Suppressor macrophage (primary cell): ENCODE measurements around the gene LSM3.
"Not testable (repeated sequence)": the region's sequence is repeated elsewhere in the genome, so short reads cannot be mapped to it uniquely, and the experiment has no call there.

Experiments
- DNase-seq, 4 experiments: peaks; one replicate each; pipeline ENCODE4 v3.0.0-alpha.2; 2020 to 2022

The LSM3 gene

DNA sequence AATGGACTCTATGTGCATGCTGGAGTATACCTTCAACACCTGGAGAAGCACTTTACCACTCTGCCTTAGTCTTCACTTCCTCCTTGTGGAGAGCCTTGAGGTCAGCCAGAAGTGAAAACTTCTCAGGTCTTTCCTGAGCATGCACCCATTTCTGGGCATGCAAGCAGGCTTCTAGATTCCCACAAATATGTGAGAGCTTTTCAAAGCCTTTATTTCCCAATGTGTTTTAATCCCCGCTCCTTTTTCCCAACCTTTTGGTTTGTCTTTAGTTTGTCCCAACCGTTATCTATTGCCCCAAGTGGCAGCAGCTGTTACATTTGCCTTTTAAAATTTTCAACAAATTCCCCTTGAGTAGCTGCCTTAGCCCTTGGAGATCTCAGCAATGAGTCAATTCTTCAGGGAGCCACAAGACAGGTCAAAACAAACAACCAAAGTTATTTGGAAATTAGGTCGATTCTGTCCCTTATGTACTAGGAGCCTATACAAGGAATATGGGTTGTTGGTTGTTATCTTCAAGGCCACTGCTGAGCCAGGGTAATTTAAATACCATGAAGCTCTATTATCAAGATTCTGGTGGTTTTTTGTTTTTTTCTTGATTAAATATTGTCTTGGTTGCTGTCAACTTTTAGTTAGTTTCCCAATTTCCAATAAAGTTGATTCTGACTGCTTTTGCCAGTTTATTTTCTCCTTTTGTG is 44.4 kb downstream of the LSM3 start:
- no peak for DNase-seq

DNA sequence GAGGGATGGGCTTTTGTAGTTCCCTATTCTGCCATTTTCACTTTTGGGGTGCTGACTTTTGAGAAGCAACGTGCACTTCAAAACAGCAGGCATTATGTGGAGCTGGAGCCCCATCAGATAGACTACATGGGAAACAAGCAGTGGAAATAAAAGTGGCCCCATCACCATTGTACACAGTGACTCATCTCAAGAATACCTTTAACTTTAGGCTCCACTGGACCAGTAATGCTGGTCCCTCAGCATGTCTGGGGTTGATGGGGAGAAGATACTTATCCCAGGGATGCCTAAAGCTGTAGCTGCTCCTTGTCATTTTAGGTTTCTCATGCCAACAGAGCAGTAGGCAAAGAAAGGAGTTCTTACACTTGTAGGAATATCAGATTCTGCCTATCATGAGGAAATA is 45.0 kb downstream of the LSM3 start:
- DNase-seq: no peak

DNA sequence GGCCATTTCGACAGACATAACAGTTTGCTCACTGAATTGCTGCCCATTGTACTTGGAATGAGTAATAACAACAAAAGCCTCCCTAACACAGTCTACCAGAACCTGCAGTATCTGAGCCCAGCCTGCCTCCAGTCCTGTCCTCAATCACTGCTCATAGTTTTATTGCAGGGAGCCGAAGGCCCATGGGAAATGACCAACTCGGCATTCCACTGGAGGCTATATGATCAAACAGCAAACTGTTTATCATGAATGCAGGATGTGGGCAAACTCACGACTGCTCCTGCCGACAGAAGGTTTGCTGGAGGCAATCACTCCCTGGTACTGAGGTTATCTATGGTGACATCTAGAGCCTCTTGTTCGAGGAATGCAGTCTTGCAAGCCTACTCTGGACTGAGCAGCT is 46.3 kb downstream of the LSM3 start:
- DNase-seq: no peak

DNA sequence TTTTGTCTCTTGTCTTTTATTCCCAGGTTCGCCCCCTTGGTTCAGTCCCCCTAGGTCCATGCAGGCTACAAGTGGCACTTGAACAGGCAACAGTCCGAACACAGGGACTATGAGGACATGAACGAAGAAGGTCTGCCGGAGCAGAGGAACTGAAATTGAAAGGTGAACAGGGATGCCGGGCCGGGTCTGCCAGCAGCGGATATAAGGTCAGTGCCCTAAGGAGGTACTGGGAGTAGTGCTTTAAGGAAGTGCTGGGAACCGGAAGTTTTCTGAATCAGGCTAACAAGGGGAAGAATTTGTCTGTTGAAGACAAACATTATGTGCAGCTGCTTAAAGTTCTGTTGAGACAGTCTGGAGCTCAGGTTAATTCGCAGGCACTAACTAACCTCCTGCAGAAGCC is 46.8 kb downstream of the LSM3 start:
- peak; percentile 39 to 66 (median 58) for DNase-seq

DNA sequence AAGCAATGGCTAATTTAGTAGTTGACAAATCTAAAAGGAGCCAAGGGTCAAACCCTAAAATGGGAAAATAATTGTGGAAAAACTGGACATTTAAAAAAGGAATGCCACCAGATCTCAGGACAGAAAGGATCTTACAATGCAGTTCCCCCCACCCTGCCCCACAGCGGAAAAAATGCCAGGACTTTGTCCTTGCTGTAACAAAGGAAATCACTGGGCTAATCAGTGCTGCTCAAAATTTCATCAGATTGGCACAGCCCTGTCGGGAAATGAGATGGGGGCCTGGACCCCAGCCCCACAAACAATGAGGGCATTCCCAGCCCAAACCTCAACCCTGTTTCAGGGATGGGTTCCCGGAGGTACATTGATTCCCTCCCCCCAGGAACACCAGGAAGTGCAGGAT is 47.7 kb downstream of the LSM3 start:
- DNase-seq: not testable (repeated sequence)

DNA sequence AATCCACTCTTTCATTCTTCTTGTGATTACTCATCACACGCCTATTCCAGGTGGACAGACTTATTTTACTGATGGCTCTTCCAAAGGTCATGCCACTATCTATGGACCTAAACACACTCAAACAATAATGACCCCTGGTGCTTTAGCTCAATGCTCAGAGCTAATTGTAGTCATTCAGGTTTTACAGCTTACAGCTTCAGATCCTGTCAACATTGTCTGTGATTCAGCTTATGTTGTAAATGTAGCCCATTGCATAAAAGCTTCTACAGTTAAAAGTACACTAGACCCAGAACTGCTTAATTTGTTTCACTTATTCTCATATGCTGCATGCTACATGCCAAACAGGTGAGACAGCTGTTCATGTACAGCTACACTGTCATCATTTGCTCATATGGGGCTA is 49.2 kb downstream of the LSM3 start:
- DNase-seq: no peak

DNA sequence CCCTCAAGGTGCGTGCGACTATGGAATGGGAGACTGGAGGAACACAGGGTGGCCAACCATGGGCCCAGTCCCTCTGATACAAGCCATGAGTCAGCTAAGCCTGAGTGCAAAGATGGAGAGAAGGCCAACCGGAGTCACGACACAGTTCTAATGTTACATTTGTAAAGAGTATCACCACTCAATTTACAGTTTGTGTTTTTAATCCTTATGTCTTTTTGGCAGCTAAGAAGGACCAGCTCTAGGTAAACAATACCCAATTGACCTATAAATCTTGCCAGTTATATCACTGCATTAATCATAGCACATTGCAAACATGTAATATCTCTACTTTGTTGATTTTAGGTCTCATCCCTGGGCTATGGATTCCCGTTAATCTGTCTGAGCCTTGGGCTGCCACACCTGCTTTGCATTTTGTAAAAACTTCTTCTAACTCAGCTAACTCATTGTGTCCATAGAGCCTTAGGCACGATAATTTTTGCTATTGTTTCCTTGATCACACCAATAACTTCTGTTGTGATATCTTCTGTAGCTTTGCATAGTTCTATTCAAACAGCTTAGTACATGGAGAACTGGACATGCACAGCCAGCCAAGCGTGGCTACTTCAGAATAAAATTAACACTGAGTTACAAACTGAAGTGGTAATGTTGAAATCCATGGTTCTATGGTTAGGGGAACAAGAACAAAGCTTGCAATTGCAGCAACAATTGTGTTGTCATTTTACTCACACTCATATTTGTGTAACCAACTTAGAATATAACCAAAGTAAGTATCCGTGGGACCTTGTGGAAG is 50.3 kb downstream of the LSM3 start:
- DNase-seq: peak in 1 of 4 experiments; percentile 12

DNA sequence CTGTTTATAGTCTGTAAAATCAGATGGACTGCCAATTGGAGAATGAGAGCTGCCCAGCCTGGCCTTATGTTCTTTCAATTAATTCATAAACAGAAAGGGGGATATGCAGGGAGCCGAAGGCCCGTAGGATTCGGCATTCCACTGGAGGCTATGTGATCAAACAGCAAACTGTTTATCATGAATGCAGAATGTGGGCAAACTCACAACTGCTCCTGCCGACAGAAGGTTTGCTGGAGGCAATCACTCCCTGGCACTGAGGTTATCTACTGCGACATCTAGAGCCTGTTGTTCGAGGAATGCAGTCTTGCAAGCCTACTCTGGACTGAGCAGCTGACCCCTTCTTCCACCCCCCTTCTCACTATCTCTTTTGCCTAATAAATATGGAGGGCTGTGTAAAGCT is 51.1 kb downstream of the LSM3 start:
- DNase-seq: not testable (repeated sequence)

DNA sequence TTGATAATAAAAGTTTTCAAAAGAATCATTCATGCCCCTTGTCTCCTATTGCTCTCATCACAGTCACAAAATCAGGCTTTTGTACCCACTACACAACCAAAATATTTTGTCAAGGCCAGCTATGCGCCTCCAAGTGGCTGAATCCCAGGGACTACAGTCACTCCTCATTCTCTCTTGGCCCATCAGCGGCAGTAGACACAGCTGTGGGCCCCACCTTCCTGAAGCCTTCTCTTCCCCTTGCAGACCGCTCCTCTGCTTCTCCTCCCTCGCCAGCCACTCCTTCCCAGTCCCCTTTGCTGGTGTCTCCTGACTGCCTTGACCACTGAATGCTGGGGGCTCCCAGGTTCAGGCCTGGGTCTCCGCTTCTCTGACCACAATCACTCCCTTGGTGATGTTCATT is 52.1 kb downstream of the LSM3 start:
- no peak for DNase-seq

DNA sequence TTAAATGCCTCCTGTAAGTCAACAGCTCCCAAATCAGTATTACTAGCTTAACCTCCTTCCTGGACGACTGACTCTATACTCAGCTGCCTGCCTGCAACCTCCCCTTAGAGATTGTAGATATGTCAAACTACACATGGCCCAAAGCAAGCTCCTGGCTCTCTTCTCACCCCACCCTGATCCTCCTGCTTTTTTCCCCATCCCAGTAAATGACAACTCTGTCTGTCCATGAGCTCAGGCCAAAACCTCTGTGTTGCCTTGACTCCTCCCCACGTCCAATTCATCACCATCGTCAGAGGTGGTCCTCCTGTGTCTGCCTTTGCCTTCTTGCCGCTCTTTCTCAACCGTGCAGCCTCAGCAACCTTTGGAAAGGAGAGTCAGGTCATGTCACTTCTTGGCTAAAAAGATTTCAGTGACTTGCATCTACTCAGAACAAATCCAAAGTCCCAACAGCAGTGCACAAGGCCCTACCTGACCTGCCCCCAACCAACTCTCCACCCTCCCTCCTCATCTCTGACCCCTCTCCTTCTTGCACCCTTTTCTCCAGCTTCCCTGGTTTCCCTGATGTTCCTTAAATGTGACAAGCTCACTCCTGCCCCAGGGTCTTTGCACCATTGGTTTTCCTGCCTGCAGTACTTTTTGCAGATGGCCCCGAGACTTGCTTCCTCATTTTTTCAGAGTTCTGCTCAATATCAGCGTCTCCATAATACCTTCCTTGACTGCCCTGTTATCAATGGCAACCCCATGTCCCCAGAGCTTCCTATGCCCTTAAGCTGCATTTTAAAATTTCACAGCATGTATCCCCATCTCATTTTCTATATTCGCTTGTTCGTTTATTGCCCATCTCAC is 52.8 kb downstream of the LSM3 start:
- DNase-seq: peak in 1 of 4 experiments; percentile 10

DNA sequence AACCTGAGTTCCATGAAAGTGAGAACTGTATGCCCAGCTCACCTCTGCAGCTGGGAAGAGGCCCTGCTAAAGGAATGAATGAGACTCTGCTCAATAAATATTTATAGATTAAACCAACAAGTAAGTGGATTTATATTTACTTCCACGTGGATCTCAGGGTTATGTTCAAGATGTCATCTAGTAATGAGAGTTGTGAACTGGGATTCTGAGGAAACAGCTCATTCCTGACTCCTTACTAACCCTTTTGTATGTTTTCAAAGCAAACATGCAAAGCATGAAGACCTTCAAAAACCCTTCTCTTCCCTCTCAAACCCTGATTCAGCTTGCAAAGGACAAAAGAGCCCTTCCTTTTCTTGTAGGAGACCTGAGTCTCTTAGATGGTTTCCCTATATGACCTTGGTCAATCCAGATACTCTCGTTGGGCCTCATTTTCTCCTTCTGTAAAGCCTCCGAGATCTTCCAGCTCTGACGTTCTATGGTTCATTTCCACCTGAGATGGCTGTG is 53.4 kb downstream of the LSM3 start:
- no peak for DNase-seq

DNA sequence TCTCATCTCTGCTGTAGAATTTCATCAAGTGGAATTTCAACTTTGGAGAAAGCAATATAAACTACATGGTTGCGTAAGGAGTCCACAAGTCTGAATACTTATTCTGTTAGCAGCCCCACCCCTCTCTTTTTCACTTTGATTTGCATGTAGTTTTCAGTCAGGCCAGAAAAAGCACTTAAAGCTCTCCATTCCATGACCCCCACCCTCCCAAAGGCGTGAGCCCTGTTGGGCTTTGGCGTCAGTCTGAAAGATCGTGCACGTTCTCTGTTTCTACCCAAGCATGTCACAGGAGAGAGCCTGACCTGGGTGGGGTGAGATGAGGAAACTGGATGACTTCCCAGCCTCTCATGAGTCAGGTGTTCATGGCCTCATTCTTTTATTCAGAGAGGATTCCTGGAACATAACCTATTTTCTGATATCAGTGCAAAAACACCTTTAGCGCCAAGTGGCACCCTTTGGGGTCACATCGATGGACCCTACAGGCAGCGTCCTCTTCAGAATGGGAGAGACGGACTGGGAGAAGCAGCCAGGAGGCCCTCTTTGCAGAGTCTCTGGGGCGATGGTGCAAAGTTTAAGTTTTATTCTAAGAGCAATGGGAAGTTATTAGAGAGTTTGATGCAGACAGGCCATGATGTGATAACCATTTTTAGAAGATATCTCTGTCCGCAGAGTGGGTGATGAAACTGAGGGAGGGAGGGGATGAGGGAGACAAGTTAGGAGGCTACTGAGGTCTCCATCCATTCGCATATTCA is 55.8 kb downstream of the LSM3 start:
- DNase-seq: no peak

DNA sequence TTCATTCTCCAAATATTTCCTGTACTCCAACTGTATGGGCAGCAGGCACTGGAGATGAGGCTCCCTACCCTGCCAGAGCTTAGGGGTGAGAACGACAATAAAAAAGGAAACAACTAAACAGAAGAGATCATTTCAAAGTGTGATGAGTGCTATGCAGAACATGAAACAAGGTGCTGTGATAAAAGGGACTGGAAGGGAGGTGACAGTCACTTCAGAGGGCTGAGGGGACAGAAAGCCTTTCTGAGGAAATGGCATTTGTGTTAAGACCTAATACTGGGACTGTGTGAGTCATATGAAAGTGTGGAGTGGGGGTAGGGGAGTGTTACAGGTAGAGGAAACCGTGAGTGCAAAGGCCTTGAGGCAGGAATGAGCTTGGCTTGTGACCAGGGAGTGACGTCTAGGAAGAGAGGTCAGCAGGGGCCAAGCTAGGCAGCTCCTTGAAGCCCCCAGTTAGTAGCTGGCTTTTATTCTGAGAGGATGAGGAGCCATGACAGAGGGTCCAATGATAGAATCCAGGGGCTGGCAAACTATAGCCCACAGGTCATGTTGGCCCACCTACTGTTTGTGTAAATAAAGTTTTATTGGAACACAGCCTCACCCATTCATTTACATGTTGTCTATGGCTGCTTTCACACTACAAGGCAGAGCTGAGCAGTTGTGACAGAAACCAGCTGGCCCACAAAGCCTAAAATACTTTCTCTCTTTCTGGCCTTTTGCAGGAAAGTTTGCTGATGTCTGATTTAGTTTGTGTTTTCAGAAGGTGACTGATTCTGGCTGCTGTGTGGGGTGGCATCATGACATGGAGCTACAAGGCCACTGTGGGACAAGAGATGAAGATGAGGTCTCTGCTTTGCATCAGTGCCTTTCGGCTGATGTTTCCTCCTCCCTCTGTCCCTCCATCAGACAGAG is 56.6 kb downstream of the LSM3 start:
- no peak for DNase-seq

DNA sequence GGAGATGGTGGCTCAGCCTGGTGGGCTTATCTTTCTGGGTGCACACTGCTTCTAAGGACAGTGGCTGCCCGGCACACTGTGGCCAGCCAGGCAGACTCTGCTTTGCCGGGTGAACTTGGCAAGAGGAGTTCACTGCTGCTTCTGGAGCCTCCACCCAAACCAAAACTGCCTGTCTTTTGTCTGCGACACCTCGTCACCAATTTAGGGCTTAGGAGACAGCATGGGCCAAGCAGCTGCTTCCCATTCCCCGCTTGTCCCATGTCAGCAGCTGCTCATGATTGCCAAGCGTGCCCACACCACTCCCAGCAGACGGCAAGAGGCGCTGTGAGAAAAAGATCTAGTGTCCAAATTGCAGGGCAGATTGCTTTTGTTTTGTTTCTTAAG is 57.3 kb downstream of the LSM3 start:
- no peak for DNase-seq

DNA sequence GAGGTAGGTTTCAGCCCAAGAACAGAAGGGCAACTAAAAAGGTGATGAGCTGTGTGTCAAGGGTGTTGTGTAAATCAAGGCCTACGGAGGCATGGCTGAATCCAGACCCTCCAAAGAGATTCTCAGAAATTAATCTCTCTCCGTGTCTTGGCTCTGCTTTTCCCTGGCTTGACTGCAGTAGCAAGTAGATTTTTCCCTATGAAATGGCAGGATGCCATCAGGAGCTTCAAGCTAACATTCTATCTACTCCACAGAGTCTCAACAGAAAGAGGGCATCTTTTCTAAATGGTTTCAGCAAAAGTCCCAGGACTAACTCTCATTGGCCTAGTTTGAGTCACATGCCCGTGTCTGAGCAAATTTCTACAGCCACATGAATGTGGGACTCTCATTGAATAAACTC is 58.3 kb downstream of the LSM3 start:
- no peak for DNase-seq

DNA sequence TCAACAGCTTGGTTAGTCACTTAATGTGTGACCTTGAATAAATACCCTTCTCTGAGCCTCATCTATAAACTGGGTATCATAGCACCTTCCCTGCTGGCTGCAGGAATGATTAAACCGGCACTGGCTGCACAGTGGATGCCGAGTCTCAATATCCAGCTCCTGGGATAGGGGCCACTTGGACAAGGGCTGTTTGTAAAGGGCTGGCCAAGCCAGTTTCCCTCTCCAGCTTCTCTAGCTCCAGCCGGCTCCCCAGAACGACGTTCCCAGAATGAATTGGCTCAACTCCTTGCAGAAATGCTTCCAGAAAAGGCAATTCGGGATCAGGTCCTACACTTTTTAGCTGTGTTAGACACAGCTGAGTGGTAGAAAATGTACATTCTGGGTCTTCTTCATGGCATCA is 58.8 kb downstream of the LSM3 start:
- no peak for DNase-seq

DNA sequence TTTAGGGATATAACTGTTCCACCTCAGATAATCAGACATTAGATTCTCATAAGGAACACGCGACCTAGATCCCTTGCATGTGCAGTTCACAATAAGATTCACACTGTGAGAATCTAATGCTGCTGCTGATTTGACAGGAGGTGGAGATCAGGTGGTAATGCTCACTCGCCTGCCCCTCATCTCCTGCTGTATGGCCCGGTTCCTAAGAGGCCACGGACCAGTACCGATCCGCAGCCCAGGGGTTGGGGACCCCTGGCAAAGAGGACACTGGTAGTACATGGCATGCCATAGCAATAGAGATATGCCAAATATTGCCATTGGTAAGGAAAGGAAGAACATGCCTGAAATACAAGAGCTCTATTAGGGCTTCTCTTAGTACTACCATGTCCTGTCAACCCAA is 59.7 kb downstream of the LSM3 start:
- no peak for DNase-seq

DNA sequence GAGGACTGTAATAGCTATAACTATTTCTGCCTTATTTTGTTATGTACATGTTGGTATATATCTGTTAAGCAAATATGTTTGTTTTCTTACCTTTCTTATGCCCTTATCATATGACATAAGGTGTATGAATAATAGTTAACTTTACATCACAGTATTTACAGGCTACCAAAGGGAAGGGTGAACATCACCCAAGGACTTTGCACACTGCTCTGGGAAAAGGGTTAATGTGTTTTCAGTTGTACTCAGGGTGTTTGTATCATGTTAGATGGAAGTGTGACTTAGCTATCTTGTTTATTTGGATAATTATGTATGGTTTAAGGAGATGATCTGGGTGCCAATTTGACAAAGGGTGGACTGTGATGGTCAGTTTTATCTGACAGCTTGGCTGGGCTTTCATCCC is 60.3 kb downstream of the LSM3 start:
- no peak for DNase-seq

DNA sequence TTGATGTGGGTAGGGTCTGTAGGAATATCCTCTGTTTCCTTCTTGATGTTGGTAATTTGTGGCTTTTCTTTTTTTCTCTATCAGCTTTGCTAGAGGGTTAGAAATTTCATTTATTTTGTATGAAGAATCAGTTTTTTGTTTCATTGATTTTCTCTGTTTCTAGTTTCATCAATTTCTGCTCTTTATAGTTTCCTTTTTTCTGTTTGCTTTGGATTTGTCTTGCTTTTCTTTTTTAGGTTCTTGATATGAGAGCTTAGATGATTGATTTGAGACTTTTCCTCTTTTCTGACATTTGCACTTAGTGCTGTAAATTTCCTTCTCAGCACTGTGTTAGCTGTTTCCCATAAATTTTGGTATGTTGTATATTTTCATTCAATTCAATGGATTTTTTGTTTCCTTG is 61.3 kb downstream of the LSM3 start:
- no peak for DNase-seq

DNA sequence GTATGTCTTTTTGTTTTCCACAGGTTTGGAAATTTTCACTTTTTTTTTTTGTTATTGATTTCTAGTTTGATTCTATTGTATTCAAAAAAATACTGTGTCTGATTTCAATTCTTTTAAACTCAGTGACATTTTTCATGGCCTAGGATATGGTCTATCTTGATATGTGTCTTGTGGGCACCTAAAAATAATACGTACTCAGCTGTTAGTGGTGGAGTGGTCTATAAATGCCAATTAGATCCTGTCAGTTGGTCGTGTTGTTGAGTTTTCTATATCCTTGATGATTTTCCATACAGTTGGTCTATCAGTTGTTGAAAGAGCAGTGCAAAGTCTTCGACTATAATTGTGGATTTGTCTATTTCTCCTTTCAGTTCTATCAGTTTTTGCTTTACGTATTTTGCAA is 61.7 kb downstream of the LSM3 start:
- DNase-seq: no peak

DNA sequence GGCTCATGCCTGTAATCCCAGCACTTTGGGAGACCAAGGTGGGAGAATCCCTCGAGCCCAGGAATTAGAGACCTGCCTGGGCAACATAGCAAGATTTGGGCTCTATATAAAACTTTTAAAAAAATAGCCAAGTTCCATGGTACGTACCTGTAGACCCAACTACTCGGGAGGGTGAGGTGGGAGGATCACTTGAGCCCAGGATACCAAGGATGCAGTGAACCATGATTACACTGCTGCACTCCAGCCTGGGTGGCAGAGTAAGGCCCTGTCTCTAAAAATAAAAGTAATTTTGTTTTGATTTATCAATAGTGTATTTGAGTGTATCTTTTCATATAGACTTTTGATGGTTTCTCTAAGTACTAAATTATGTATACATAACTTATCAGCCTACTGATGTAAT is 63.1 kb downstream of the LSM3 start:
- no peak for DNase-seq
